Glutamatergic neuron (in vitro differentiated cells): ENCODE measurements around the gene PAIP2. TPM values are rescaled to one million over a fixed set of nuclear protein-coding genes. Genes with fewer than 3 reads are reported as not detected.
"Not testable (repeated sequence)": the region's sequence is repeated elsewhere in the genome, so short reads cannot be mapped to it uniquely, and the experiment has no call there.

Experiments used
- DNase-seq: peaks from one replicate; pipeline ENCODE4 v3.0.0; 2022
- H3K27ac Mint-ChIP-seq: one replicate; pipeline ENCODE4 v1.8.0; 2020; ENCODE audit warnings: mild to moderate bottlenecking, mixed read lengths, inconsistent platforms; ENCODE audit not compliant: unreplicated experiment
- H3K27me3 Mint-ChIP-seq: one replicate; pipeline ENCODE4 v1.8.0; 2020; ENCODE audit warnings: mild to moderate bottlenecking, moderate library complexity, mixed read lengths, inconsistent platforms; ENCODE audit not compliant: unreplicated experiment
- H3K36me3 Mint-ChIP-seq: one replicate; pipeline ENCODE4 v1.8.0; 2020; ENCODE audit warnings: mild to moderate bottlenecking, mixed read lengths, inconsistent platforms; ENCODE audit not compliant: unreplicated experiment
- H3K4me1 Mint-ChIP-seq: one replicate; pipeline ENCODE4 v1.8.0; 2020; ENCODE audit warnings: mild to moderate bottlenecking, low read depth, mixed read lengths, inconsistent platforms; ENCODE audit not compliant: unreplicated experiment
- H3K4me3 Mint-ChIP-seq: one replicate; pipeline ENCODE4 v1.8.0; 2020; ENCODE audit warnings: mild to moderate bottlenecking, mixed read lengths, inconsistent platforms; ENCODE audit not compliant: unreplicated experiment
- H3K9me3 Mint-ChIP-seq: one replicate; pipeline ENCODE4 v1.8.0; 2020; ENCODE audit warnings: mild to moderate bottlenecking, moderate library complexity, mixed read lengths, inconsistent platforms; ENCODE audit not compliant: unreplicated experiment
- CTCF ChIP-seq: fragments of 200-600 bp; sonication (generic); IDR thresholded peaks from one replicate; pipeline ENCODE4 v1.5.0; 2021; ENCODE audit not compliant: partially characterized antibody, unreplicated experiment
- total RNA-seq: library from RNA; stranded (reverse); fragmentation: NEBNext Ultra II Directional; extraction: Animal tissue kit (Norgen Biotek cat#: 25700); gene quantifications from one replicate; pipeline ENCODE4 v1.2.1, GENCODE V29; 2021; ENCODE audit not compliant: unreplicated experiment

Gene PAIP2
- total RNA-seq, 1 donor from 2014 or later = 128 TPM

GRCh38 chr5:139343476-139343875 lies 1.8 kb downstream of the PAIP2 start:
- Mint-ChIP-seq H3K27me3 (peaks cover 7% of the 10 kb centered on the region), H3K9me3 (peaks cover 9% of the 10 kb centered on the region), H3K4me1 (peaks cover 19% of the 10 kb centered on the region), H3K36me3 (no peaks in the 10 kb centered on the region), H3K27ac (peak overlapping the region; percentile 17), H3K4me3 (peak overlapping the region; percentile 99)
- no peak for DNase-seq
- TF ChIP-seq CTCF = no peak

GRCh38 chr5:139344177-139344576 lies 2.5 kb downstream of the PAIP2 start:
- H3K27ac Mint-ChIP-seq = no peak overlapping the region
- H3K4me1 Mint-ChIP-seq = peaks cover 21% of the 10 kb centered on the region
- no peak for TF ChIP-seq CTCF
- H3K36me3 Mint-ChIP-seq = no peaks in the 10 kb centered on the region
- peaks cover 7% of the 10 kb centered on the region for H3K27me3 Mint-ChIP-seq
- H3K9me3 Mint-ChIP-seq = peaks cover 9% of the 10 kb centered on the region
- DNase-seq = no peak
- H3K4me3 Mint-ChIP-seq = peak overlapping the region; percentile 99

- H3K27ac Mint-ChIP-seq, DNase-seq, H3K9me3 Mint-ChIP-seq, H3K27me3 Mint-ChIP-seq, H3K36me3 Mint-ChIP-seq: not testable (repeated sequence)
- Mint-ChIP-seq H3K4me1 (peaks cover 21% of the 10 kb centered on the region), H3K4me3 (peak overlapping the region; percentile 21)
These were observed 3.8 kb downstream of the PAIP2 start for GRCh38 chr5:139345442-139345841.

- not testable (repeated sequence) for H3K36me3 Mint-ChIP-seq, H3K27ac Mint-ChIP-seq, DNase-seq, H3K4me3 Mint-ChIP-seq, H3K27me3 Mint-ChIP-seq, H3K9me3 Mint-ChIP-seq
- peaks cover 17% of the 10 kb centered on the region for H3K4me1 Mint-ChIP-seq
These were observed 6.2 kb downstream of the PAIP2 start for GRCh38 chr5:139347863-139348262.

GRCh38 chr5:139354186-139354585 lies 12.5 kb downstream of the PAIP2 start:
- Mint-ChIP-seq H3K27ac (no peak overlapping the region), H3K36me3 (peaks cover 6% of the 10 kb centered on the region), H3K4me1 (peaks cover 8% of the 10 kb centered on the region), H3K9me3 (no peaks in the 10 kb centered on the region), H3K27me3 (no peaks in the 10 kb centered on the region), H3K4me3 (no peak overlapping the region)
- no peak for TF ChIP-seq CTCF
- no peak for DNase-seq

- not testable (repeated sequence) for H3K27ac Mint-ChIP-seq, H3K4me1 Mint-ChIP-seq, H3K36me3 Mint-ChIP-seq, H3K27me3 Mint-ChIP-seq, H3K9me3 Mint-ChIP-seq, DNase-seq, H3K4me3 Mint-ChIP-seq
These were observed 14.2 kb downstream of the PAIP2 start for GRCh38 chr5:139355900-139356299.

- H3K27me3 Mint-ChIP-seq = no peaks in the 10 kb centered on the region
- H3K27ac Mint-ChIP-seq = no peak overlapping the region
- TF ChIP-seq CTCF = no peak
- H3K36me3 Mint-ChIP-seq = peaks cover 6% of the 10 kb centered on the region
- H3K4me1 Mint-ChIP-seq = peaks cover 4% of the 10 kb centered on the region
- H3K4me3 Mint-ChIP-seq = no peak overlapping the region
- no peak for DNase-seq
- no peaks in the 10 kb centered on the region for H3K9me3 Mint-ChIP-seq
These were observed 16.4 kb downstream of the PAIP2 start for GRCh38 chr5:139358064-139358463.
